ENCODE data around the gene FLNB.
A peak's percentile ranks its signal among the peaks of the same experiment; 100 is the strongest.

Gene FLNB

DNA sequence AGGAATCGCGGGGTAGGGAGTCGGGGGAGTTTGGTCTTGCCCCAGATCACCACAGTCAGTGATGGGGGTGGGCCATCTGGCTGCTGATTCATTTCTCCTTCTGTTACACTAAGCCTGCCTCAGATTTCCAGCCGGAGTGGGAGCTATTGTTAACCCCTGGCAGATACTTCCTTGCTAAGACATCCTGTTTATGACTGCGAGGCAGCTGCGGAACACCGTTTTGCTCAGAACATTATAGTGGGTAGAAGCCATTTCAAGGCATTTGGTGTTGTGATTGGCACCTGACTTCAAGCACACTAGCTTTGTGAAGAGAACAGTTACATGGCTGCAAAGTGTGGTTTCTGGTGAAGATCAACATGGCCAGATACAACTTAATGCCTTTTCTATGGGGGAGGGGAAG lies 73.8 kb downstream of the FLNB start:
- DNase-seq = peak; percentile 14

DNA sequence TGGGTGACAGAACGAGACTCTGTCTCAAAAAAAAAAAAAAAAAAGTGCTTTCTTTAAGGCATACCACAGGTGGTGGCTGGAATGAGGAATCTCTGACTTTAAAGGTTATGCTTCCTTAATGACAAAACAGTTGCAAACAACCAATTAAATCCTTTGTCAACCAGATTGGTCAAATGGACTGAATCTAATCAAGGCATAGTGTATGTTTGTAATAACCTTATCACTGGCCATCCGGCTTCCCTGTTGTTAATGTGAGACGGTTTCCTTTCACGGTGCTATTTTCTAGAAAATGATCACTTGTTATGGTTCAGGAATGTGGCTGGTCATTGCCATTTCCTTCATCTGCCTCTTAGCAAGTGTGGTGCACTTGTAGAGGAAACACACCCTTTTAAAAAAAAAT lies 75.9 kb downstream of the FLNB start:
- DNase-seq = no peak

DNA sequence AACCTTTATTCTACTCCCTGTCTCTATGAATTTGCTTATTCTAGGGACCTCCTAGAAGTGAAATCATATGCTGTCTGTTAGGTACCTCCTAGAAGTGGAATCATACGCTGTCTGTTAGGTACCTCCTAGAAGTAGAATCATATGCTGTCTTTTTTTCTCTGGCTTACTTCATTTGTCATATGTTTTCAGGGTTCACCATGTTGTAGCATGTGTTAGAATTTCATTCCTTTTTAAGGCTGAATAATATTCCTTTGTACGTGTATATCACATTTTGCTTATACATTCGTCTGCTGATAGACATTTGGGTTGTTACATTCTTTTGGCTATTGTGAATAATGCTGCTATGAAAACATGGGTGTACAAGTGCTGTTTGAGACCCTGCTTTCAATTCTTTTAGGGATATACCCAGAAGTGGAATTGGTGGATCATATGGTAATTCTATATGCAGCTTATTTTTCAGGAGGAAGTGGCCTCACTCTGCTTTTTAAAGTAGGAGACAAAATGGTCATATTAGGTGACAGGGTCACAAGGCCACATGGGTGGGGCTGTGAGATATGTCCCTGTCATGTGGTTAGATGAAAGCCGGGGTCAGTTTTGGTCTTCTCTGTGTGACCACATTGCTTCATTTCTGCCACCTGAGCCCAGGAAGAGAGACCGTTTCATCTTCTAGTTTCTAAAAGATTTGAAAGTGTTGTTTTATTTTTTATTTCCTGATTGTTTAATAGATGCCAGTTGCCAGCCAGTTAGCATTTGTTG lies 76.7 kb downstream of the FLNB start:
- DNase-seq = no peak

DNA sequence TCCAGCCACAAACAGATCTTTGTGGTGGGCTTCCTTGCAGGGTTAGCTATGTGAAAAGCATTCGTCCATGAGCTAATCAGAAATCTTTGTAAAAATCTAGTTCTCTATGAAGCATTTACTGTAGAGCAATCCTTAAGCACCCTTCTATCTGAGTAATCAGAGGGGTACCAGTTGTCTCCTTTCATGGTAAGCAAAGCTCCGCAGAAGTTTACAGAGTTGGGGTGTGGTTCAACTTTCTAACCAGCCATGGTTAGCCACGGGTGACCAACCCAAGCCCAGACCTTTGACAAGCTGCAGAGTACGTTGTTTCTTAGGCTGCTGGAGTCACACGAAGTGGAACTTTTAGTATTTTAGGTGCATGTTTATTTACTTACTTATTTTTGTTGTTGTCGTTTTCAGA lies 77.4 kb downstream of the FLNB start:
- DNase-seq = no peak

DNA sequence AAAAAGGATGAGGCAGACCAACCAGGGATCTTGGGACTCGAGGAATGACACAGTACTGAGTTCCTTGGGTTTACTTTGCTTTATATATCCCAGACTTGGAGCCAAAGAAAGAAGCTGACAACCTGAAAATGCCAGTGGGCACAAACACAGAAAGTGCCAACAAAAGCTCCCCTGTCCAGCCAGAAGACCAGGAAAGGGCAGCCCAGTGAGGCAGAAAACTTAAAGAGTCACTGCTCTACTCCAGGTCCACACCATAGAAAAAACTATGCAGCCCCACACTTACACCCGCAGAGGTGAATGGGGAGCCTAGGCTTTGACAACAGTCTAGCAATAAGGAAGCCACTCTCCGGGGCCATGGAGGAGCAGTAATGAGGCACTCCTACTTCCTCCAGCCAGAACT lies 80.3 kb downstream of the FLNB start:
- no peak for DNase-seq

DNA sequence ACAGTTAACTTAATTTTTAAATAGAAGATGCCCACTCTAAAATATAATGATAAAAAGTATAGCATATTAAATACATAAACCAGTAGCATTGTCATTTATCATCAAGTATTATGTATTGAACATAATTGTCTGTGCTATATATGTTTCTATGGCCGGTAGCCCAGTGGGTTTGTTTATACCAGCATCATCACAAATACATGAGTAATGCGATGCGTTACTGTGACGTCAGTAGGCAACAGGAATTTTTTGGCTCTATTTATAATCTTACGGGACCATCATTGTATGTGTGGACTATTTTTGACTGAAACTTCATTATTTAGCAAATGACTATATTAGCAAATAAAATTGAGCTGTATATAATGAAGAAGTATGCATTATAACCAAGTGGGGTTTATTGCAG lies 82.1 kb downstream of the FLNB start:
- DNase-seq = no peak

DNA sequence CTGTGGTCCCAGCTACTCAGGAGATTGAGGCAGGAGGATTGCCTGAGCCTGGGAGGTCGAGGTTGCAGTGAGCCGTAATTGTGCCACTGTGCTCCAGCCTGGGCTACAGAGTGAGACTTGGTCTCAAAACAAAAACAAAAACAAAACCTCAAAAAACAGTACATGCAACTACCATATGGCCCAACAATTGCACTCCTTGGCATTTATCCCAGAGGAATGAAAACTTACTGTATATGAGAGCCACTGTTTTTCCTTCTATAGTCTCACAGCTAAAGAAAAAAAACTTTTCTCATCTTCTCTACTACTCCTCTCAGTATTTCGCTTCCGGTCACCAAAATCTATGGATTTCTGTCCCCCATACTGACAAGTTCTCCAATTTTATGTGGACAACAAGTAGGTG lies 84.3 kb downstream of the FLNB start:
- DNase-seq = no peak

DNA sequence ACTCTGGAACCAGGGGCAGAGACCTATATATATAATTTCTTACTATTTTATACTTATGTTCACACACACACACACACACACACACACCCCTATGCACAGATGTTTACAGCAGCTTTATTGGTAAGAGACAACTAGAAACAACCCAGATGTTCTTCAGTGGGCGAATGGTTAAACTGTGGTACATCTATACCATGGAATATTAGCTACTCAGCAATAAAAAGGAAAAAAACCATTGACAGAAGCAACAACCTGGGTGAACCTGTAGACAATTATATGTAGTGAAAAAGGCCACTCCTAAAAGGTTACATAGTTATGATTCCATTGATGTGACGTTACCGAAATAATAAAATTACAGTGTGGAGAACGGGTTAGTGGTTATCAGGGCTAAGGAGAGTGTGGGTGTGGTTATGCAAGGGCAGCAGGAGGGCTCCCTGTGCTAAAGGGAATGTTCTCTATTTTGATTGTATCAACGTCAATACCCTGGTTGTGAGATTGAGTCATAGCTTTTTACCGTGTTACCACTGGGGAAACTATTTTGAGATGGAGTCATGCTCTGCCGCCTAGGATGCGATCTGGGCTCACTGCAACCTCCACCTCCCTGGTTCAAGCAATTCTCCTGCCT lies 85.5 kb downstream of the FLNB start:
- DNase-seq = no peak

DNA sequence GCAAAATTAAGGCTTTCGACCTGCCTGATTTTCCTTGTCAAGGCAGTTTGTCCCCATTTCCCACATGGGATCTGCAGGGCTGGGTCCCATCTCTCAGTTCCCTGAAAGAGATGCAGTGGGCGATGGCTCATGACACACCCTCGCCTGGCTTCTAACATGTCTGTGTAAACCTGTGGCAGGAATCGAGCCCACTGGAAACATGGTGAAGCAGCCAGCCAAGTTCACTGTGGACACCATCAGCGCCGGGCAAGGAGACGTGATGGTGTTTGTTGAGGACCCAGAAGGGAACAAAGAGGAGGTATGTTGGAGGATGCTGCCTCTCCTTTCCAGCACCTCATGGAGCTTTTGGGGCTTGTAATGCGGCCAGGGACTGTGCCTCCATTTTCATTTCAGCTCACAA lies 86.4 kb downstream of the FLNB start:
- DNase-seq = no peak

DNA sequence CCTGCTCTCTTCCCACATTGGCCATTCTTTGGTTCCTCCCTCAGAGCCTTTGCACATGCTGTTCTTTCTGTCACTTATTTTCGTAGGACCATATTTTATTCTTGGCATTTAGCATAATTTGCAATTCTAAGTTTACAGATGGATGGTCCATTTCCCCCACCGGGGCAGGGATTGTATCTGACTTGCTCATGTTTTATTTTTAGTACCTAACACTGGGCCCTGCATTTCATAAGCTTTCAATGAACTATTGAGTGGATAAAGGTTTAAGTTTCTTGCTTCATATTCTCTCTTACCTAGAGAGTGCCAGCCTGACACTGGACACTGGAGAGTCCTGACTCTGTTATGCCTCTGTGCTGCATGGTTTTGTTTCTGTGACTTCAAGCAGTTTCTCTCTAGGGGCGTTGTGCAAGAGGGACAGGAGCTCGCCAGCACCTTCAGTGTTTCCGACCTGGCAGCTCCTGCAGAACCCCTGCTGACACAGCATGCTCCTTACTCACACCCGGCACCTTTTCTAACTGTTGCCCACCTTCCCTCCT lies 87.4 kb downstream of the FLNB start:
- DNase-seq = no peak

DNA sequence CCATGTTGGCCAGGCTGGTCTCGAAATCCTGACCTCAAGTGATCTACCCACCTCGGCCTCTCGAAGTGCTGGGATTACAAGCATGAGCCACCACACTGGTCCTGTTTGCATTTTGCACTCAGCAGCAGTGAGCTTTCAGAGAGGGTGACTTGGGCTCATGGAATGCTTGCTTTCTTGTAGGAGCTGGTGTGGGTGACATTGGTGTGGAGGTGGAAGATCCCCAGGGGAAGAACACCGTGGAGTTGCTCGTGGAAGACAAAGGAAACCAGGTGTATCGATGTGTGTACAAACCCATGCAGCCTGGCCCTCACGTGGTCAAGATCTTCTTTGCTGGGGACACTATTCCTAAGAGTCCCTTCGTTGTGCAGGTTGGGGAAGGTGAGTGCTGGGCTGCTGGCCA lies 90.3 kb downstream of the FLNB start:
- DNase-seq = no peak

DNA sequence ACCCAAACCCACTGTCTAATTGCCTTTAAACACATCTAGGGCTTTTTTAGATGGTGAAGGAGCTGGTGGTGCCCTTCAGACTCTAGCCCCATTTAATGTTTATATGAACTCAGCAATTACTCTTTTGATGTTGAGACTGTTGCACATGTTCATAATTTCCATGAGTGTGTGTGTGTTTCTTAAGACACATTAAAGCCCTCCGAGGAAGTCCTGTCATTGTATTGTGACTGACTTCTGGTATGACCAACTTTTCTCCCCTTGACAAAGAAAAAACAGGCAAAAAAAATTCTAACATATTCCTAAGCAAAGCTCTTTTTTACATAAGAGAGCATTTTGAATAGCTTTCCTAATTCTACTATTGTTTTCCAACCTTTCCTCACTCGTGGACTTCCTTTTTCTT lies 91.6 kb downstream of the FLNB start:
- DNase-seq = no peak

DNA sequence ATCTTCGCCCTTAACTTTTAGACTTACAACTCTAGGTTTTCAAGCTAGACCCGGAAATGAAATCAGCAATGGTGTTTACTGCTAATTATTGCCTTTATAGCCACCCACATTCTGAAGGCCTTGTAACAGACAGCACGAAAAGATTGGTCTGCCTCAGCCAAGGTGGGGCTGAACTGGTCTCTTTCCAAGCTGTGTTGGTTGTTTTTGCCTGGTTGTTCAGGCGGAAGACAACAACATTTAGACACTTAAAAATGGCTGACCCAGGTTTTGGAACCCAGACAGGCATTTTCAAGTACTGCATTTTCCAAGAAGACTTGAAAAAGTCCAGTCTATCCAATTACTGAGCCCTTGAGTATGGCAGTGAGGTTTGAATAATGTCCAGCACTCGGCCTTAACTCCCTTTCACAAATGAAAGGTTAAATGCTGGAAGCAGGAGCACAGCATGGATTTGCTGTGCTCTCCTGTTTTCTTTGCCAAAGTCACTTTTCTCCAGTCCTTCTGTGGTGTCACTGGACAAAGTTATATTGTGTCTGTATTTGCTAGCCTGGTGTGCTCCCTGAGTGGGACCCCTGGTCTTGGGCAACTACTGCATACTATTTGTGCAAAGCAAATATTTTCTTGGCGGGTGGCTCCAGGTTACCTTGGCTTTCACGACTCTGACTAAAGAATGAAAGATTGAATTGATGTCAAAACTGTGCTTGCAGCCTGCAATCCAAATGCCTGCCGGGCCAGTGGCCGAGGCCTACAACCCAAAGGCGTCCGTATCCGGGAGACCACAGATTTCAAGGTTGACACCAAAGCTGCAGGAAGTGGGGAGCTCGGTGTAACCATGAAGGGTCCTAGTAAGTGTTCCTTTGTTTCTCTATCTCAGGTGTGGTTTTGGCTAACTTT lies 93.5 kb downstream of the FLNB start:
- no peak for DNase-seq

DNA sequence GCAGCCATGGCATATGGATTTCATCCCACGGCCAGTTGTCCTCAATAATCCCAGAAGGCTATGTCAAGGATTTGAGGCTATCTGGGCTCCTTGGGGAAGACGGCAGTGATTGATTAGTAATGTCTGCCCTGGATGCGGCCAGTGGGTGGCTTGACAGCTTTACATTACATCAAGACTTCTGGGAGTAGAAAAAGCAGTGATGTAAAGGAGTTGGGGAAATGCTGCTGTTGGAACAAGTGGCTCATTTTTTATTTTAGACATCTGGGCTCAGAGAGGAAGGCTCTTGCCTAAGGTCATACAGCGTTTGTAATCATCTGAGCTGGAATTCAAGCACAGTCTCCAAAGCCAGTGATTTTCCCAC lies 94.1 kb downstream of the FLNB start:
- no peak for DNase-seq

DNA sequence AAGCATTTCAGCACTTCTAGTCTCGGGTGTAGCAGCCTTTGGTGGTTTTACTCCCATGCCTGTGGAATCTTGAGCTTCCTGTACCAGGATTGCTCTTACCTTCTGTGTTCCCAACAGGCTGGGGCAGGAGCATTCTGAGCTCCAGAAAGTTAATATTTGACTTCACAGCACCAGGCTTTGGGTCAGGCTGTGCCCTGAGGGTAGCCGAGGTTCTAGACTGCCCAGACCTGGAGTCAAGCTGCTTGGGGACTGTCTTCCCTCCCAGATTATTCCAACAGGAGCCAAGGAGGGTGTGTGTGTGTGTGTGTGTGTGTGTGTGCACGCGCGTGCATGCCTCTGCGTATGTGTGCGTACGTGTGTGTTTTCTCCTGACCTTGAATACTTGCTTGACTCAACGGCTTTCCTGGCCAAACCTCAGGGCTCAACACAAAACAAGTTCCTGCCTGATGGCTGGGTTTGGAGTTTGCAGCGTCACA lies 94.8 kb downstream of the FLNB start:
- no peak for DNase-seq

DNA sequence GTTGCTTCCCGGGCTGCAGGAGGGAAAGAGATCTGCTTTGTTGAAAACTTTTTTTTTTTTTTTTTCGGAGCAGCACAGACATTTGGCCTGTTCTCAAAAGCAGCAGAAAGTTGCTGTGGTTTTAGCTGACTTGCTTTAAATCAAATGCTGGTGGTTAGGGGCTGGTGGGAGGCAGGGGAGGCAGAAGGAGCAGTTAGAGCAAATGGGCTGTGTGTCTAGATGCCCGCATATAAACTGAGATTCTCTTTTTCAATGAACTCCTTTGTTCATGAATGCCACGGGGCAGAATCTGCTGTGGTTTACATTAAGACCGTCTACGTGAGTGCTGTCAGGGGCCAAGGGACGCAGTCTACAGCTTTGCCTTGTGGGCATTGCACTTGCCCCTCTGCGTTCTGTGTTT lies 95.9 kb downstream of the FLNB start:
- DNase-seq = no peak

DNA sequence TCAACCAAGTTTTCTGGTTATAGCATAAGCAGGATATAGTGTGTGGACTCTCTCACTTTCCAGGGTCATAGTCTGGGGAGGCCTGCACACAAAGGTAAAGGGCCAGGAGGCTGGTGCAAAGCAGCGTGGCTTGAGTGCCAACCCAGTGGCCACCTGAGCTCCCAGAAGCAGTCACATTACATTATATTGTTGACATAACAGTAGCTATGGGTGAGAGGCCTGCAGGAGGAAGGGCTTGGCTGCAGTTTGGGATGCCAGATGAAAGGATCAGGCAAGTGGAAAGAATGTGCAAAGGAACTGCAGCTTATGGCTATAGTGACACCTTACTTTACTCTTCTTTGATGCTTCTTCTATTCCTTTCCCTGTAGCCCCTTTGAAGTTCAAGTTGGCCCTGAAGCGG lies 96.5 kb downstream of the FLNB start:
- DNase-seq = no peak

DNA sequence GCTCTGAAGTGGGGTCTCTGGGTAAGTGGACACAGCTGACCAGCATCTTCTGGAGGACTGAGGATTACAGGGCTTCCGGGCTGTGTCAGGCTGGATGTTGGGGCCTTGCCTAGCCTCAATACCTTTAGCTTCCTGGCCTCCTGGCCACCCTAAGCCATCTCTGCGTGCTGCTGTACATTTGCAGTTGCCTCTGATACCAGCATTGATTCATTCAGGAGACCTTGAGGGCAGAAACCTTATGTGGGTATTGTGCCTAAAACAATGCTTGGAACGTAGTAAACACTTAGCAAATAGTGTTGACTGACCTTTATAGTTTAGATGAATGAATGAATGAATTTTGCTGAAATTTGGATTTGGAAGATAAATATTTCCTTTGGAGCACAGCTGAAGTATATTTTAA lies 97.0 kb downstream of the FLNB start:
- no peak for DNase-seq

DNA sequence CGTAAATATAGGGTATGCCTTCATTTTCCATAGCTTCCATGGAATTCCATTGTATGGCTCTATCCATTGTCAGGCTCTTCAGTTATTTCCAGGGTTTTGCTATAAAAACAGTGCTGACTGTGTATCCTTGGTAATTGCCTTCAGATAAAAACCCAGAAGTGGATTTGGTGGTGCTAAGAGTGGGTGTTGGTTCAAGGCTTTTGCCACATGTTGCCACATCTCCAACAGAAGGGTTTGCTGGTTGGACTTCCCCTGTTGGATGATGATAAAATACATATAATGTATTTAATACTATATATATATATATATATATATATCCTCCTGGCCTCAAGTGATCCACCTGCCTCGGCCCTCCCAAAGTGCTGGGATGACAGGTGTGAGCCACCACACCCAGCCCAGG lies 97.8 kb downstream of the FLNB start:
- DNase-seq = no peak

DNA sequence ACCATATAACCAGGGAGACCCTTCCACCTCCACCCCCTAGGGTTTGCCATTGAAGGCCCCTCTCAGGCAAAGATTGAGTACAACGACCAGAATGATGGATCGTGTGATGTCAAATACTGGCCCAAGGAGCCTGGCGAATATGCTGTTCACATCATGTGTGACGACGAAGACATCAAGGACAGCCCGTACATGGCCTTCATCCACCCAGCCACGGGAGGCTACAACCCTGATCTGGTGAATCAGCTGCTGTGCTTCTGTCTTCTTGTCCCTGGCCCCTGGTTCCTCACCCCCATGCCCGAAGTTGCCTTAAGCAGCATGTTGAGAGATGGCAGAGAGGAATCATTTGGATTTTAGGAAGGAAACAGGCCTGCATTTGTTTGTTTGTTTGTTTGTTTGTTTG lies 98.4 kb downstream of the FLNB start:
- DNase-seq = no peak

DNA sequence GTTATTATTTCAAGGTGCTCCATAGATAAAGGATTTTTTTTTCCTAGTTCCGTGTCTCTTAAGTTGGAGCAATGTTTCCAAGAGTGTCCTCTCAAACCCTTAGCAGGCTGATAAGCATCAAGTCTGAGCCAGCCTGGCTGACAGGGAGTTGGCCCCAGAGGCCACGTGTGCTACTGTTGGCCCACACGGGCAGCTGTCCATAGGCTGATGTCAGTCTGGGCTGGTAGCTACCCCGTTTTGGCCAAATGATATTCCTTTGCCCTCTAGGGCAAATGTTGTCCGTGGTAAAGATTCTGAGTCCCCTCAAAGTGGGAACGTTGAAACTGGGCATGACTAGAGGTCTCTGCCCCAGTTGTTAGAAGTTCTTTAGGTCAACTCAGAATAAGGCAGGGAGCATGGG lies 99.4 kb downstream of the FLNB start:
- DNase-seq = no peak

DNA sequence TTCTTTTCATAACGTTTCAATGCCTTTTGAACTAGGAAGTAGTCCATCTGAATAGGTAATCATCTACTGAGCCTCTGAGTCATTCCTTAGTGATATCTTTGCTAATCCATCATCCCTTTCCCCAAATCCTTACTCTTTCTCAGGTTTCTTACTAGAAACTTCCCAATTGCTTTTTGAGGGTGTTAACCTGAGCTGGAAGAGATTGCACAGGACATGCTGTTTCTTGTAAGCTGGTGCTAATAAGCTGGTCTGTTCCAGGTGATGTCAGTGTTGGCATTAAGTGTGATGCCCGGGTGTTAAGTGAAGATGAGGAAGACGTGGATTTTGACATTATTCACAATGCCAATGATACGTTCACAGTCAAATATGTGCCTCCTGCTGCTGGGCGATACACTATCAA lies 101.5 kb downstream of the FLNB start:
- no peak for DNase-seq

DNA sequence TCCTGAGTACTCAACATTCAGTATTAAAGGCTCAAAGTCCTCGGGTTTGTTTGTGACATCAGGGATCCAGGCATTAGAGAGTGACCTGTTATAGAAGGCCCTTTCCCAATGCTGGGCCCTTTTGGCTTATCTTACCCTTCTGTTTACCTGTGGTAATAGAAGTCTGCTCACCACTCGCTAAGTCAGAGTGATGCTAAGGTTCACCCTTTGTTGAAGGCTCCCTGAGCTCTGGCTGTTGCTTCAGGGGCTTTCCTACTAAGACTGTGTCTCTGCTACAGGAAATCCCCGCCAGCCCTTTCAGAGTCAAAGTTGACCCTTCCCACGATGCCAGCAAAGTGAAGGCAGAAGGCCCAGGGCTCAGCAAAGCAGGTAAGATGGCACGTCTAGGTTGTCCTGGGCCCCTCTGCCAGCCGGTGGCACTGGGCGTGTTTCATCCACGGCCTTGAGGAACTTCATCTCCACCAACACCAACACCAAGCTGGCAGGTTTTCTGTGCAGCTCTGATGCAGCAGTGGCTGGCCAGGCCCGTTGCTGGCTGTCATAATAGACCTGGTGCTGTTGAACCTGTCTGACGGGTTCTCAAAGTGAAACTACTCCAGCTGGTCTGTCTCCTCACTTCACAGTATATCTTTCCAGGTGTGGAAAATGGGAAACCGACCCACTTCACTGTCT lies 103.4 kb downstream of the FLNB start:
- no peak for DNase-seq

Measured in stimulated activated CD4-positive, alpha-beta T cell treated with anti-CD3 and anti-CD28 coated beads, Interleukin-1b, Interleukin-23, amount 100 ng/mL, for 48 hours (primary cell).